Pancreas (tissue), 10 donors: ENCODE measurements around the gene RAVER2. TPM values are rescaled to one million over a fixed set of nuclear protein-coding genes. Genes with fewer than 3 reads are reported as not detected.

Experiments
- ATAC-seq, 4 donors: fragments of 200-7000 bp; cut with Tn5 transposase; one replicate each; pipeline versions ENCODE4 v1.8.0 to v1.9.1; 2020; ENCODE audit warnings: mild to moderate bottlenecking in 4 of 4, moderate library complexity in 4 of 4
- DNase-seq, 6 donors: peaks; one replicate each; pipeline ENCODE4 v3.0.0-alpha.2; 2020
- FAIRE-seq: peaks from 2 replicates; lab custom pipeline; 2012; peaks lifted over from hg19 to GRCh38; lab: Jason Lieb, UNC
- H3K27ac ChIP-seq, 4 donors: fragments of 200-600 bp; sonication (generic); 1 replicate in 3 of 4; 2 replicates in 1 of 4; pipeline versions ENCODE4 v1.5.0 to v1.8.0; 2020
- H3K27me3 ChIP-seq, 4 donors: fragments of 200-600 bp; one replicate each; pipeline ENCODE4 v1.8.0; 2021
- H3K36me3 ChIP-seq, 3 donors: fragments of 200-600 bp; sonication (generic) in 1 of 3; one replicate each; pipeline versions ENCODE4 v1.5.0 to v1.8.0; 2020 to 2021
- H3K4me1 ChIP-seq, 3 donors: fragments of 200-600 bp; one replicate each; pipeline ENCODE4 v1.8.0; 2021
- H3K4me3 ChIP-seq, 4 donors: fragments of 200-600 bp; sonication (generic) in 2 of 4; one replicate each; pipeline versions ENCODE4 v1.5.0 to v1.8.0; 2020 to 2021
- H3K9me3 ChIP-seq, 4 donors: fragments of 200-600 bp; one replicate each; pipeline ENCODE4 v1.8.0; 2021
- WGBS, 2 donors: extraction: QIAGEN DNeasy Blood & Tissue Kit; methylation state at CpG; one replicate each; pipeline ENCODE4 v1.1.7; 2013; 5-methylcytosine and 5-hydroxymethylcytosine counted together
- intact Hi-C, 3 donors: fragments of 100-400 bp; cut with DNase I; formaldehyde crosslinking; loops; one replicate each; pipeline versions ENCODE4 v1.11.1 to v1.14.2; 2022
- polyA plus RNA-seq, 2 donors: library from polyadenylated mRNA; stranded (reverse); fragments of 200-250 nt; gene quantifications; one replicate each; pipeline ENCODE4 v1.2.3, GENCODE V29; 2013
- total RNA-seq, 6 donors: library from RNA; stranded (reverse); fragmentation: NEBNext Ultra II Directional in 4 of 6; extraction: Animal tissue kit (Norgen Biotek cat#: 25700) in 4 of 6; gene quantifications; one replicate each; pipeline versions ENCODE4 v1.2.1 to v1.2.4, GENCODE V29; 2021 to 2023
- TF ChIP-seq, protein P1 (sequence below), 4 donors: fragments of 200-600 bp; sonication (generic) in 3 of 4; IDR thresholded peaks; one replicate each; pipeline versions ENCODE4 v1.5.0 to v1.8.0; 2021; ENCODE audit warnings: antibody characterized with exemption in 4 of 4
- donor health status: healthy with polysubstance abuse.
- donor health status: DM: no; HTN: no; CAD: no; lungs with moderate emphysema.
- donor health status: DM: no; HTN: no; CAD: no.
- donor health status: control.
- donor health status: control.
- donor health status: Bipolar disorder and iron deficiency.
- donor health status: DM: yes; HTN: yes; CAD: no.
- donor health status: DM: no; HTN: no; CAD: no.
- donor health status: DM: no; HTN: no; CAD: no.
- donor health status: DM: yes; HTN: yes; CAD: no.

RAVER2 gene
- total and polyA plus RNA-seq, 8 donors = 3.3 to 8.7 (median 5.0) TPM

DNA sequence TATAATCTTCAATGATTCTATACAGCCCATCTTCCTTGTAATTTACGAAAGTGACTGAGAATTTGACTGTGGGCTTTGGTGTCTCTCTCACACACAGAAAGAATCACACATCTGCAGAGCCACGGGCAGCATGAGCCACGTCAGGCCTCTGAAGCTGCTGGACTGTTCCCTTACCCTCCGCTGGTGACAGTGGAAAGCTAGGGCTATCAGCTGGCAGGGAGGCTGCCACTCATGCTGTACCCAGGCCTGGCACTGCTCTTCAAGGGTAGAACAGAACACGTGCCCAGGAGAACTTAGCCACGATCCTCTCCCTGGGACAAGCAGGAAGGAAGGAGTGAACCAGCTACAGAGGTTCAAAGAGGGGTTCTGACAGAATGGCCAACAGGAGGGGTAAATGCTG lies 130.7 kb downstream of the RAVER2 start:
- Histone ChIP-seq H3K4me1 (peaks cover 4 to 36% (median 29%) of the 10 kb centered on the region in 3 donors), H3K9me3 (peaks cover 0 to 2% (median 0%) of the 10 kb centered on the region in 4 donors), H3K4me3 (no peak overlapping the region), H3K27me3 (no peaks in the 10 kb centered on the region), H3K27ac (no peak overlapping the region), H3K36me3 (peaks cover 0 to 7% (median 0%) of the 10 kb centered on the region in 3 donors)
- 53 to 60% methylated on average over 6 of the region's 6 CpGs for WGBS, 2 donors
- ATAC-seq = peak in 3 of 4 donors; percentile 41 to 56 (median 42)
- intact Hi-C loops = no loop called here
- TF ChIP-seq, protein P1, sequence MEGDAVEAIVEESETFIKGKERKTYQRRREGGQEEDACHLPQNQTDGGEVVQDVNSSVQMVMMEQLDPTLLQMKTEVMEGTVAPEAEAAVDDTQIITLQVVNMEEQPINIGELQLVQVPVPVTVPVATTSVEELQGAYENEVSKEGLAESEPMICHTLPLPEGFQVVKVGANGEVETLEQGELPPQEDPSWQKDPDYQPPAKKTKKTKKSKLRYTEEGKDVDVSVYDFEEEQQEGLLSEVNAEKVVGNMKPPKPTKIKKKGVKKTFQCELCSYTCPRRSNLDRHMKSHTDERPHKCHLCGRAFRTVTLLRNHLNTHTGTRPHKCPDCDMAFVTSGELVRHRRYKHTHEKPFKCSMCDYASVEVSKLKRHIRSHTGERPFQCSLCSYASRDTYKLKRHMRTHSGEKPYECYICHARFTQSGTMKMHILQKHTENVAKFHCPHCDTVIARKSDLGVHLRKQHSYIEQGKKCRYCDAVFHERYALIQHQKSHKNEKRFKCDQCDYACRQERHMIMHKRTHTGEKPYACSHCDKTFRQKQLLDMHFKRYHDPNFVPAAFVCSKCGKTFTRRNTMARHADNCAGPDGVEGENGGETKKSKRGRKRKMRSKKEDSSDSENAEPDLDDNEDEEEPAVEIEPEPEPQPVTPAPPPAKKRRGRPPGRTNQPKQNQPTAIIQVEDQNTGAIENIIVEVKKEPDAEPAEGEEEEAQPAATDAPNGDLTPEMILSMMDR (IDR thresholded peaks at IDR 0.05) = no peak
- DNase-seq = peak in 1 of 6 donors; percentile 35
- FAIRE-seq = no peak

DNA sequence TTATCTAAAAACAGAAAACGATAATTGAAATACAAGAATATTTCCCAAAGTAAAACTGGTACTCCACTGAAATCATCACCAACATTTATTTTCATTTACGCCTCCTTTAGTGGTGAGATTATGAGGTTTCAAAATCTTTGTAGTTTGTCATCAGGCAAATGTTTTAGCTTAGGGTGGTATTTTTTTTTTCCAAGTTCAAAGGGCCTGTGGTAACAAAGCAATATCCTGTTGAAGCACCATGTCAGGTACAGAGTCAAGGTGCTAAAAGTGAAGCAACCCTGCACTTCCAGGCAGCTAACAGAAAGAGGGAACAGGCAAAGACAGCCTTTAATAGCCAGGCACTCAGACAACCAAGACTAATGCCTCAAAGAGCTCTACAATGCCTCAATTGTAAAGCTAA lies 132.3 kb downstream of the RAVER2 start:
- Histone ChIP-seq H3K27ac (peak overlapping the region; percentile 13 to 70 (median 44)), H3K36me3 (peaks cover 0 to 4% (median 0%) of the 10 kb centered on the region in 3 donors), H3K27me3 (no peaks in the 10 kb centered on the region), H3K9me3 (peaks cover 0 to 2% (median 0%) of the 10 kb centered on the region in 4 donors), H3K4me3 (no peak overlapping the region), H3K4me1 (peaks cover 4 to 36% (median 29%) of the 10 kb centered on the region in 3 donors)
- FAIRE-seq (no peak), DNase-seq (no peak), ATAC-seq (no peak)
- intact Hi-C loops = no loop called here
- TF ChIP-seq, protein P1 (IDR thresholded peaks at IDR 0.05) = no peak
- WGBS, 2 donors = 78 to 85% methylated on average over 2 of the region's 2 CpGs

DNA sequence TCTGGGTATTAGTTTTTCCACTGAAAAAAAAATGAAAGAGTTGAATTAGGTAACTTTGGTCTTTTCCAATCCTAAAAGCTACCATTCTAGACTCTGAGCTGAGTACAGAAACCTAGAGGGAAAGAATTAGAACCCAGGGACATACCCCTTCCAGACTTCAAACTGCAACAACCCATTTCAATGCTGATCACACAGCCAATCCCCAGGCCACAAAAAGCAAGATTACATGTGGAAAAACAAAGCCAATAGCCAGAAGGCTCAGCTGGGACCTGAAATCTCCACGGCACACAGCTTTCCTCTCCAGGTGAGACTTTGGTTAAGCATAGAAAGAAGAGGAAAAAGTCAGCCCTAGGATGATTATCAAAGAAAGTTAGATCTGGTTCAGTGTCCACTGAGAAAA lies 132.7 kb downstream of the RAVER2 start:
- intact Hi-C loops = no loop called here
- peaks cover 0 to 2% (median 0%) of the 10 kb centered on the region in 4 donors for H3K9me3 ChIP-seq
- ATAC-seq (peak in 2 of 4 donors; percentile 25 to 51), DNase-seq (no peak), FAIRE-seq (no peak)
- H3K4me1 ChIP-seq = peaks cover 4 to 36% (median 29%) of the 10 kb centered on the region in 3 donors
- H3K36me3 ChIP-seq = peaks cover 0 to 4% (median 0%) of the 10 kb centered on the region in 3 donors
- 41 to 49% methylated on average over 1 of the region's 1 CpG for WGBS, 2 donors
- H3K27me3 ChIP-seq = no peaks in the 10 kb centered on the region
- TF ChIP-seq, protein P1 (IDR thresholded peaks at IDR 0.05) = no peak
- H3K4me3 ChIP-seq = no peak overlapping the region
- peak overlapping the region; percentile 13 to 70 (median 44) for H3K27ac ChIP-seq

DNA sequence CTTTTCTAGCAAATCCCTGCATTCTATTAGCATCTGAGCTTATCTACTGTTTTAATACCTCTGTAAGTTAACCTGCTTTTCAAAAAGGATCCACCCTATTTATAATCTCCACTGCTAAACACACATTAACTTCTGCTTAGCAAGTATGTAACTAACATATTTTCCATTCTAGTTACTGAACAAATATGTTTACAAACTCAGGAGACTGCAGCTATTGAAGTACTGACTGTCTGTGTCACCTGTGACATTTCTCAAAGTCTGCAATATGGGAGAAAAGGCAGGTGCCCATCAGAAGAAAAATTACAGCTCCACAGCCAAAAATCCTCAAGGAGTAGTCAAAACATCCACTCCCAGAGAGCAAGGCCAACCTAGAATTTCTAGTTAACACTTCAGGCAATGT lies 133.2 kb downstream of the RAVER2 start:
- TF ChIP-seq, protein P1 (IDR thresholded peaks at IDR 0.05) = no peak
- Histone ChIP-seq H3K27me3 (no peaks in the 10 kb centered on the region), H3K9me3 (peaks cover 0 to 2% (median 0%) of the 10 kb centered on the region in 4 donors), H3K27ac (peak overlapping the region; percentile 13 to 70 (median 44)), H3K4me3 (no peak overlapping the region), H3K36me3 (peaks cover 0 to 4% (median 0%) of the 10 kb centered on the region in 3 donors), H3K4me1 (peaks cover 4 to 36% (median 29%) of the 10 kb centered on the region in 3 donors)
- no peak for FAIRE-seq
- DNase-seq = peak in 2 of 6 donors; percentile 21 to 38
- intact Hi-C loops = no loop called here
- ATAC-seq = peak; percentile 74 to 79 (median 76)

DNA sequence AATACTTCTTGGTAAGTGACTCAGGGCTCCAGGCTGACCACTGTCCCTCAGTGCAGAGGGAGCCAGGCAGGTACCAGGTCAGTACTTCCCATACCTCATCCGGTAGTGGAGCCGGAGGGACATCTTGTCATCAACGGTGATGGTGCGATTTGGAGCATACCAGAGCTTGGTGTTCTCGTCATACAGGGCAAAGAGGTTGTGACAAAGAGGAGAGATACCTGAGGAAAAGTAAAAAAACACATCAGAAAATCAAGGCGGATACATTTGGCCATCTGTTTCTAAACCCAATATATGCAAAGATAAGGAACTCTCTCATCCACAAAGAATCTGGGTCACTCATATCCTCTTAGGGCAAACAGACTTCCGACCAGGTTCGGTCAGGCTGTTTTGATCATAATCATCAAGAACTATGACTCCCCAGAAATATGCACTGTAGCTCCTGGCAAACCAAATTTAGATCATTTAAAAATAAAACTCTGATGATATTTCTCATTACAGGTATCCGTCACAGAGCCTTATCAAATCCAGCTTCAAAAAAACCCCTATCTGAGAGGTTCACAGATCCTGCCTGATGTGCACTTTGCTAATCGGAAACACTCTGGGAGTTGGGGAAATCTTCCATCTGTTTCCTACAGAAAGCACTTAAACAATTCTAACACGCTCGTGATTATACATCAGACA lies 134.2 kb downstream of the RAVER2 start:
- Histone ChIP-seq H3K9me3 (peaks cover 0 to 2% (median 0%) of the 10 kb centered on the region in 4 donors), H3K4me1 (peaks cover 4 to 36% (median 29%) of the 10 kb centered on the region in 3 donors), H3K4me3 (no peak overlapping the region), H3K27me3 (no peaks in the 10 kb centered on the region), H3K27ac (peak overlapping the region in 3 of 4 donors; percentile 2 to 70 (median 60)), H3K36me3 (peaks cover 0 to 4% (median 0%) of the 10 kb centered on the region in 3 donors)
- TF ChIP-seq, protein P1 (IDR thresholded peaks at IDR 0.05) = no peak
- DNase-seq = no peak
- ATAC-seq = peak in 3 of 4 donors; percentile 8 to 27 (median 26)
- intact Hi-C loops = no loop called here
- WGBS, 2 donors = 47 to 51% methylated on average over 12 of the region's 12 CpGs
- no peak for FAIRE-seq
